ENCODE measurements around the gene BDH1. TPM values are rescaled to one million over a fixed set of nuclear protein-coding genes. Genes with fewer than 3 reads are reported as not detected.
A peak's percentile ranks its signal among the peaks of the same experiment; 100 is the strongest.

The BDH1 gene
- total and polyA plus RNA-seq, 2 of the 13 experiments (the other 11 are each of a cell fraction or from before 2014, with no cell fraction given), result 21.2 to 71.9 TPM

- TF ChIP-seq ZNF143 (CRISPR knock-in tag; IDR thresholded peaks at IDR 0.05) (peak; percentile 35; the same call in 1 of the 2 replicates), EZH2 (conservative IDR thresholded peaks at IDR 0.05; ENCODE audit: low read depth, low read length) (no peak), AFF4 (CRISPR knock-in tag; IDR thresholded peaks at IDR 0.05) (no peak), GZF1 (CRISPR knock-in tag; IDR thresholded peaks at IDR 0.05) (peak; percentile 62; the same call in 1 of the 2 replicates), ZNF44 (CRISPR knock-in tag; IDR thresholded peaks at IDR 0.05) (no peak), ELF3 (CRISPR knock-in tag; IDR thresholded peaks at IDR 0.05) (peak; percentile 67), ZNF431 (CRISPR knock-in tag; IDR thresholded peaks at IDR 0.05; ENCODE audit: borderline replicate concordance, low read depth) (no peak; the same call in 1 of the 2 replicates)
These were observed 90.4 kb downstream of the BDH1 start (continued) for GRCh38 chr3:197465197-197465995.

GRCh38 chr3:197464794-197465193 lies 91.0 kb downstream of the BDH1 start:
- 0 out of 2 replicates have a peak, but pooled peaks have one; percentile 19 for TF ChIP-seq NAIF1 (CRISPR knock-in tag; IDR thresholded peaks at IDR 0.05; ENCODE audit: borderline replicate concordance)
- no peak for TF ChIP-seq SALL2 (CRISPR knock-in tag; IDR thresholded peaks at IDR 0.05)
- TF ChIP-seq KAT7 (CRISPR knock-in tag; IDR thresholded peaks at IDR 0.05; ENCODE audit: borderline replicate concordance), result 0 out of 2 replicates have a peak, but pooled peaks have one; percentile 4
- no peak for TF ChIP-seq CBX1 (IDR thresholded peaks at IDR 0.05; ENCODE audit: low read depth)
- TF ChIP-seq, protein P1, sequence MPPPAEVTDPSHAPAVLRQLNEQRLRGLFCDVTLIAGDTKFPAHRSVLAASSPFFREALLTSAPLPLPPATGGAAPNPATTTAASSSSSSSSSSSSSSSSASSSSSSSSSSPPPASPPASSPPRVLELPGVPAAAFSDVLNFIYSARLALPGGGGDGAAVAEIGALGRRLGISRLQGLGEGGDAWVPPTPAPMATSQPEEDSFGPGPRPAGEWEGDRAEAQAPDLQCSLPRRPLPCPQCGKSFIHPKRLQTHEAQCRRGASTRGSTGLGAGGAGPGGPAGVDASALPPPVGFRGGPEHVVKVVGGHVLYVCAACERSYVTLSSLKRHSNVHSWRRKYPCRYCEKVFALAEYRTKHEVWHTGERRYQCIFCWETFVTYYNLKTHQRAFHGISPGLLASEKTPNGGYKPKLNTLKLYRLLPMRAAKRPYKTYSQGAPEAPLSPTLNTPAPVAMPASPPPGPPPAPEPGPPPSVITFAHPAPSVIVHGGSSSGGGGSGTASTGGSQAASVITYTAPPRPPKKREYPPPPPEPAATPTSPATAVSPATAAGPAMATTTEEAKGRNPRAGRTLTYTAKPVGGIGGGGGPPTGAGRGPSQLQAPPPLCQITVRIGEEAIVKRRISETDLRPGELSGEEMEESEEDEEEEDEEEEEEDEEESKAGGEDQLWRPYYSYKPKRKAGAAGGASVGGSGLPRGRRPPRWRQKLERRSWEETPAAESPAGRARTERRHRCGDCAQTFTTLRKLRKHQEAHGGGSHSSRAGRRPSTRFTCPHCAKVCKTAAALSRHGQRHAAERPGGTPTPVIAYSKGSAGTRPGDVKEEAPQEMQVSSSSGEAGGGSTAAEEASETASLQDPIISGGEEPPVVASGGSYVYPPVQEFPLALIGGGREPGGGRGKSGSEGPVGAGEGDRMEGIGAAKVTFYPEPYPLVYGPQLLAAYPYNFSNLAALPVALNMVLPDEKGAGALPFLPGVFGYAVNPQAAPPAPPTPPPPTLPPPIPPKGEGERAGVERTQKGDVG (CRISPR knock-in tag; IDR thresholded peaks at IDR 0.05; ENCODE audit: borderline replicate concordance), result 0 out of 2 replicates have a peak, but pooled peaks have one; percentile 1
- TF ChIP-seq REL (CRISPR knock-in tag; conservative IDR thresholded peaks at IDR 0.05), result peak; percentile 46; the same call in 1 of the 2 replicates
- peak overlapping the region; percentile 52 for H2AFZ ChIP-seq (ENCODE audit: low read length)
- H3K9ac ChIP-seq (ENCODE audit: insufficient read depth, low read depth, low read length), result peak overlapping the region; percentile 65
- TSS peak; percentile 41 for BruUV-seq (replicated peaks)
- H3K9me3 ChIP-seq (ENCODE audit: low read length), result no peaks in the 10 kb centered on the region
- peak overlapping the region; percentile 96 for H3K27ac ChIP-seq (ENCODE audit: extremely low read length, insufficient read depth, low read length)
- peaks cover 78% of the 10 kb centered on the region for H3K4me1 ChIP-seq (ENCODE audit: insufficient read depth, low read length)
- H3K36me3 ChIP-seq (replicated peaks in 1 of 2; ENCODE audit: control insufficient read depth in 1 of 2, insufficient read depth in 2 of 2, low read length in 2 of 2), result no peaks in the 10 kb centered on the region
- ATAC-seq, result no peak
- no peaks in the 10 kb centered on the region for H4K20me1 ChIP-seq (ENCODE audit: insufficient read depth, low read length)
- intact Hi-C loops (cut with micrococcal nuclease; ENCODE audit: unreplicated experiment), result loop anchor here (5.0 kb wide), 1 partner anchor 167 kb away; the partner anchor contains the start of gene DLG1
- peak overlapping the region; percentile 96 for H3K4me2 ChIP-seq (ENCODE audit: low read depth, low read length)
- WGBS (ENCODE audit: low lambda C conversion rate), result 35% methylated on average over 9 of the region's 9 CpGs
- ChIA-PET CTCF (ENCODE audit: low intra/inter-chr PET ratio, low total read pairs) (no interaction called here), POLR2A (no interaction called here)
- no peak for FAIRE-seq
- no peaks in the 10 kb centered on the region for H3K79me2 ChIP-seq (ENCODE audit: insufficient read depth, low read length)
- peak overlapping the region in 1 of 3 experiments; percentile 56; a peak in 2 of 6 replicates for H3K4me3 ChIP-seq (replicated peaks in 1 of 3; ENCODE audit: insufficient read depth in 1 of 3, low read depth in 2 of 3, low read length in 3 of 3)
- H3K27me3 ChIP-seq (ENCODE audit: control insufficient read depth in 1 of 2, insufficient read depth in 2 of 2, low read length in 2 of 2), result no peaks in the 10 kb centered on the region
- in situ Hi-C loops (cut with HindIII; ENCODE audit: extremely low pct_ligation_motif_present, low pct_unique_long_range_greater_than_20kb), result no loop called here
- DNase-seq (ENCODE audit: low spot score), result no peak
